ENCODE measurements around the gene DOCK8.

- TF ChIP-seq ZNF622 (IDR thresholded peaks at IDR 0.05) (no peak), MAX (IDR thresholded peaks at IDR 0.05; ENCODE audit: low read depth, low read length) (no peak)
These were observed 235.4 kb downstream of the DOCK8 start for GRCh38 chr9:450057-450456.

Measured in GM12878 (cell line).